ENCODE measurements around the gene CDKL5. TPM values are rescaled to one million over a fixed set of nuclear protein-coding genes. Genes with fewer than 3 reads are reported as not detected.
A peak's percentile ranks its signal among the peaks of the same experiment; 100 is the strongest.

CDKL5 gene
- total RNA-seq, 2 experiments from 2014 or later: 2.2 to 2.4 TPM

- no peaks in the 10 kb centered on the region for H3K9me3 ChIP-seq (ENCODE audit: control insufficient read depth in 1 of 2, insufficient read depth in 1 of 2, low read length in 2 of 2)
- no peaks in the 10 kb centered on the region for H3K36me3 ChIP-seq (ENCODE audit: insufficient read depth, low read length)
- Mint-ChIP-seq H3K4me3 (no peak overlapping the region), H3K4me1 (ENCODE audit: low read depth) (no peaks in the 10 kb centered on the region), H3K27me3 (no peaks in the 10 kb centered on the region), H3K36me3 (ENCODE audit: low read depth) (no peaks in the 10 kb centered on the region), H3K27ac (no peak overlapping the region), H3K9me3 (no peaks in the 10 kb centered on the region)
- ATAC-seq (ENCODE audit: poor library complexity): no peak
- no peak for TF ChIP-seq CTCF (IDR thresholded peaks at IDR 0.05)
- no peaks in the 10 kb centered on the region for H3K27me3 ChIP-seq (ENCODE audit: control insufficient read depth in 1 of 2, insufficient read depth in 2 of 2, low read length in 2 of 2)
- no peak overlapping the region for H3K27ac ChIP-seq (ENCODE audit: low read depth in 1 of 2, low read length in 2 of 2)
- DNase-seq: no peak
- POLR2A ChIA-PET: no interaction called here
- intact Hi-C loops (cut with DNase I, micrococcal nuclease): no loop called here
- no peak overlapping the region for H3K4me3 ChIP-seq (ENCODE audit: low read length)
- CTCF ChIA-PET: no interaction called here
- H3K4me1 ChIP-seq (ENCODE audit: insufficient read depth, low read length): no peaks in the 10 kb centered on the region
Measured at GRCh38 chrX:18661273-18661672, 235.9 kb downstream of the CDKL5 start.

GRCh38 chrX:18664947-18665346, 239.5 kb downstream of the CDKL5 start:
- H3K4me1 Mint-ChIP-seq (ENCODE audit: low read depth): peaks cover 8% of the 10 kb centered on the region
- CTCF ChIA-PET: no interaction called here

GRCh38 chrX:18666614-18667013, 241.2 kb downstream of the CDKL5 start:
- ATAC-seq (ENCODE audit: poor library complexity) (no peak), DNase-seq (peak in 3 of 14 experiments; percentile 10 to 26 (median 21))
- Histone ChIP-seq H3K27ac (ENCODE audit: low read depth in 1 of 2, low read length in 2 of 2) (no peak overlapping the region), H3K36me3 (ENCODE audit: insufficient read depth, low read length) (no peaks in the 10 kb centered on the region), H3K4me3 (ENCODE audit: low read length) (no peak overlapping the region), H3K27me3 (ENCODE audit: control insufficient read depth in 1 of 2, insufficient read depth in 2 of 2, low read length in 2 of 2) (no peaks in the 10 kb centered on the region), H3K9me3 (ENCODE audit: control insufficient read depth in 1 of 2, insufficient read depth in 1 of 2, low read length in 2 of 2) (no peaks in the 10 kb centered on the region), H3K4me1 (ENCODE audit: insufficient read depth, low read length) (no peaks in the 10 kb centered on the region)
- Mint-ChIP-seq H3K4me3 (no peak overlapping the region), H3K36me3 (ENCODE audit: low read depth) (no peaks in the 10 kb centered on the region), H3K27ac (no peak overlapping the region), H3K9me3 (no peaks in the 10 kb centered on the region), H3K27me3 (no peaks in the 10 kb centered on the region), H3K4me1 (ENCODE audit: low read depth) (peaks cover 8% of the 10 kb centered on the region)
- intact Hi-C loops (cut with DNase I, micrococcal nuclease): no loop called here
- ChIA-PET CTCF (no interaction called here), POLR2A (no interaction called here)
- TF ChIP-seq CTCF (IDR thresholded peaks at IDR 0.05): no peak

More at GRCh38 chrX:18664947-18665346, 239.5 kb downstream of the CDKL5 start:
- no peak overlapping the region for H3K27ac Mint-ChIP-seq
- no peak for ATAC-seq (ENCODE audit: poor library complexity)
- H3K9me3 Mint-ChIP-seq: no peaks in the 10 kb centered on the region
- POLR2A ChIA-PET: no interaction called here
- H3K4me3 Mint-ChIP-seq: no peak overlapping the region
- H3K9me3 ChIP-seq (ENCODE audit: control insufficient read depth in 1 of 2, insufficient read depth in 1 of 2, low read length in 2 of 2): no peaks in the 10 kb centered on the region
- no peak overlapping the region for H3K27ac ChIP-seq (ENCODE audit: low read depth in 1 of 2, low read length in 2 of 2)
- no peak overlapping the region for H3K4me3 ChIP-seq (ENCODE audit: low read length)
- intact Hi-C loops (cut with DNase I, micrococcal nuclease): no loop called here
- no peaks in the 10 kb centered on the region for H3K27me3 Mint-ChIP-seq
- no peaks in the 10 kb centered on the region for H3K27me3 ChIP-seq (ENCODE audit: control insufficient read depth in 1 of 2, insufficient read depth in 2 of 2, low read length in 2 of 2)
- no peaks in the 10 kb centered on the region for H3K4me1 ChIP-seq (ENCODE audit: insufficient read depth, low read length)
- H3K36me3 Mint-ChIP-seq (ENCODE audit: low read depth): no peaks in the 10 kb centered on the region
- no peak for TF ChIP-seq CTCF (IDR thresholded peaks at IDR 0.05)
- no peaks in the 10 kb centered on the region for H3K36me3 ChIP-seq (ENCODE audit: insufficient read depth, low read length)
- DNase-seq: no peak
